ENCODE data around the gene TKT. TPM values are rescaled to one million over a fixed set of nuclear protein-coding genes. Genes with fewer than 3 reads are reported as not detected.

Gene TKT
- total and polyA plus RNA-seq, 2 of the 4 experiments (the other 2 are of a cell fraction) = 280 to 349 TPM

DNA sequence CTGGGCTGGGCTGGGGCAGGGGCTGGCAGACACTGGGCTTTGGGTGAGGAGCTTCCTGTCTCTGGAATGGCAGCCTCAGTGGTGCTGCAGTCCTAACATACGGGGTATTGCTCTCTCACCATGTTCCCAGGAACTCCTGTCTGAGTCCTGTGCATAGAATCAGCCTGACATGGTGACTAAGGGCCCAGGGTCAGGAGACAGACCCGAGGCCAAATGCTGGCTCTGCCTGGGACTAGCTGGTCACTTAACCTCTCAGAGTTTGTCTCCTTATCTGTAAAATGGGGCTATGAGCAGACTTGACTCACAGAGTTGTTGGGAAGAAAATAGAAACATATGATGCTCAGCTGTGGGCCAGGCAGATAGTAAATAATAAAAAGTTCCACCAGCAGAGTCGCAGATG lies 66.5 kb downstream of the TKT start:
- Histone ChIP-seq H2BK5ac (ENCODE audit: low read depth, low read length, poor library complexity, severe bottlenecking) (no peak overlapping the region), H2AFZ (replicated peaks; ENCODE audit: low read length, poor library complexity) (no peak overlapping the region), H3K79me1 (ENCODE audit: low read depth in 1 of 2, low read length in 2 of 2) (no peaks in the 10 kb centered on the region), H4K8ac (ENCODE audit: low read depth in 2 of 2, low read length in 2 of 2) (no peak overlapping the region), H4K20me1 (ENCODE audit: insufficient read depth, low read length) (peaks cover 6% of the 10 kb centered on the region; the same call in 1 of the 2 replicates), H4K91ac (ENCODE audit: insufficient read depth, low read depth, low read length) (no peak overlapping the region), H3K23ac (ENCODE audit: low read depth, low read length) (no peak overlapping the region), H3K9ac (ENCODE audit: low read depth, low read length) (no peak overlapping the region), H3K27me3 (ENCODE audit: control insufficient read depth, insufficient read depth, low read length) (no peaks in the 10 kb centered on the region), H3K4me3 (ENCODE audit: insufficient read depth, low read depth, low read length) (no peak overlapping the region), H3K36me3 (ENCODE audit: control insufficient read depth, insufficient read depth, low read length) (peaks cover 24% of the 10 kb centered on the region), H3K27ac (ENCODE audit: insufficient read depth, low read length) (no peak overlapping the region), H3K4me1 (ENCODE audit: control insufficient read depth, insufficient read depth, low read length) (peaks cover 10% of the 10 kb centered on the region), H3K18ac (ENCODE audit: low read depth, low read length) (no peak overlapping the region), H4K5ac (ENCODE audit: low read depth, low read length) (no peak overlapping the region), H3K56ac (ENCODE audit: extremely low read depth, insufficient read depth, low read length) (no peak overlapping the region), H3K9me3 (ENCODE audit: control insufficient read depth, insufficient read depth, low read length) (no peaks in the 10 kb centered on the region), H2BK120ac (ENCODE audit: low read depth, low read length) (no peak overlapping the region), H3K4me2 (ENCODE audit: low read depth, low read length) (no peak overlapping the region), H3K9me1 (ENCODE audit: insufficient read depth, low read length) (peaks cover 9% of the 10 kb centered on the region; the same call in 1 of the 2 replicates), H3K14ac (replicated peaks; ENCODE audit: low read depth, low read length) (no peak overlapping the region), H2AK5ac (ENCODE audit: low read depth, low read length) (no peak overlapping the region), H2AK9ac (replicated peaks; ENCODE audit: low read depth, low read length, poor library complexity) (no peak overlapping the region), H2BK20ac (ENCODE audit: low read depth, low read length) (no peak overlapping the region), H3K4ac (ENCODE audit: low read depth, low read length) (no peak overlapping the region), H2BK15ac (ENCODE audit: low read depth, low read length) (no peak overlapping the region)
- intact Hi-C loops (cut with micrococcal nuclease) (no loop called here), in situ Hi-C loops (cut with MboI; ENCODE audit: low sequenced_read_pairs) (no loop called here), dilution Hi-C loops (cut with HindIII; ENCODE audit: low sequenced_read_pairs, unreplicated experiment) (no loop called here)
- DNase-seq = no peak
- TF ChIP-seq USF2 (IDR thresholded peaks at IDR 0.05; ENCODE audit: low read depth, low read length) (no peak), ELK1 (IDR thresholded peaks at IDR 0.05; ENCODE audit: borderline replicate concordance, low read depth, low read length) (no peak), MAZ (IDR thresholded peaks at IDR 0.05; ENCODE audit: borderline replicate concordance, low read depth, low read length) (no peak), CHD1 (IDR thresholded peaks at IDR 0.05; ENCODE audit: low read depth, low read length) (no peak), BHLHE40 (IDR thresholded peaks at IDR 0.05; ENCODE audit: low read depth, low read length) (no peak), MAFK (IDR thresholded peaks at IDR 0.05; ENCODE audit: low read depth, low read length) (no peak), FOS (IDR thresholded peaks at IDR 0.05; ENCODE audit: low read depth, low read length) (no peak), MXI1 (IDR thresholded peaks at IDR 0.05; ENCODE audit: borderline replicate concordance, low read depth, low read length) (no peak), RCOR1 (IDR thresholded peaks at IDR 0.05; ENCODE audit: insufficient replicate concordance, low read length) (no peak), CEBPB (IDR thresholded peaks at IDR 0.05; ENCODE audit: low read depth, low read length) (no peak), POLR2A (IDR thresholded peaks at IDR 0.05; ENCODE audit: low read depth, low read length) (no peak), NFE2L2 (IDR thresholded peaks at IDR 0.05; ENCODE audit: low read depth, low read length) (no peak), CTCF (conservative IDR thresholded peaks at IDR 0.05; ENCODE audit: low read depth, low read length) (no peak), RAD21 (IDR thresholded peaks at IDR 0.05; ENCODE audit: low read length) (no peak), SMC3 (IDR thresholded peaks at IDR 0.05; ENCODE audit: low read depth, low read length) (no peak)
- ChIA-PET CTCF (no interaction called here), POLR2A (ENCODE audit: unreplicated experiment) (no interaction called here)
- no peak for ATAC-seq (ENCODE audit: low read depth)
- no TSS peak for BruUV-seq (replicated peaks)
- WGBS, 2 experiments (ENCODE audit: extremely low coverage in 2 of 2, insufficient read length in 1 of 2) = no CpG with 5 or more reads among the region's 3 CpGs

All from IMR-90 (cell line).